ENCODE results near the gene NETO2.
A peak's percentile ranks its signal among the peaks of the same experiment; 100 is the strongest.

The NETO2 gene

GRCh38 chr16:47141773-47142485 lies 1.8 kb downstream of the NETO2 start (continued):
- TF ChIP-seq KLF10 (tag by site-specific recombination; IDR thresholded peaks at IDR 0.05) (peak; percentile 56; the same call in 1 of the 2 replicates), KLF7 (tag by site-specific recombination; IDR thresholded peaks at IDR 0.05; ENCODE audit: borderline replicate concordance) (no peak)

- Histone ChIP-seq H3K27ac (ENCODE audit: extremely low read depth, low read depth, low read length) (no peak overlapping the region), H3K9me3 (ENCODE audit: control insufficient read depth, insufficient read depth, low read depth, low read length) (no peaks in the 10 kb centered on the region), H3K4me3 (ENCODE audit: low read depth, low read length) (no peak overlapping the region), H3K36me3 (ENCODE audit: control insufficient read depth in 2 of 2, insufficient read depth in 1 of 2, low read length in 2 of 2) (no peaks in the 10 kb centered on the region), H3K4me1 (ENCODE audit: control insufficient read depth, insufficient read depth, low read length) (peaks cover 2% of the 10 kb centered on the region; the same call in 1 of the 2 replicates)
- POLR2A ChIA-PET = no interaction called here
- TF ChIP-seq ZNF148 (tag by site-specific recombination; IDR thresholded peaks at IDR 0.05; ENCODE audit: borderline replicate concordance) (no peak), ZNF266 (tag by site-specific recombination; IDR thresholded peaks at IDR 0.05; ENCODE audit: low read depth) (no peak), ZNF157 (tag by site-specific recombination; IDR thresholded peaks at IDR 0.05) (no peak)
- CTCF ChIA-PET = interaction anchor here (0.9 to 3.2 kb wide), 11 partner anchors 10 to 1017 kb away, joined by 3 to 21 read pairs (median 8); partner anchors contain the start of gene ABCC12
These were observed 3.1 kb downstream of the NETO2 start for GRCh38 chr16:47140686-47141085.

- Histone ChIP-seq H3K27ac (ENCODE audit: extremely low read depth, low read depth, low read length) (no peak overlapping the region), H3K4me1 (ENCODE audit: control insufficient read depth, insufficient read depth, low read length) (peaks cover 2% of the 10 kb centered on the region; the same call in 1 of the 2 replicates), H3K9me3 (ENCODE audit: control insufficient read depth, insufficient read depth, low read depth, low read length) (no peaks in the 10 kb centered on the region), H3K36me3 (ENCODE audit: control insufficient read depth in 2 of 2, insufficient read depth in 1 of 2, low read length in 2 of 2) (no peaks in the 10 kb centered on the region), H3K4me3 (ENCODE audit: low read depth, low read length) (no peak overlapping the region)
- POLR2A ChIA-PET = no interaction called here
- CTCF ChIA-PET = interaction anchor here (0.9 kb wide), 1 partner anchor 102 kb away, joined by 3 read pairs; no protein-coding TSS in a partner anchor
- TF ChIP-seq ZBTB6 (tag by site-specific recombination; IDR thresholded peaks at IDR 0.05) (no peak), PRDM1 (tag by site-specific recombination; IDR thresholded peaks at IDR 0.05) (peak; percentile 46; the same call in 1 of the 2 replicates), FEZF1 (tag by site-specific recombination; IDR thresholded peaks at IDR 0.05) (0 out of 2 replicates have a peak, but pooled peaks have one; percentile 20), SP7 (tag by site-specific recombination; IDR thresholded peaks at IDR 0.05) (peak; percentile 96), PRDM10 (tag by site-specific recombination; IDR thresholded peaks at IDR 0.05) (peak; percentile 22; the same call in 1 of the 2 replicates)
These were observed 4.1 kb downstream of the NETO2 start for GRCh38 chr16:47139561-47140185.
